Stimulated activated CD4-positive, alpha-beta T cell treated with anti-CD3 and anti-CD28 coated beads, TNF-alpha, amount 100 ng/mL, for 48 hours (primary cell): ENCODE data around the gene XAB2.

Experiments used
- DNase-seq, 3 donors: peaks; one replicate each; pipeline ENCODE4 v3.0.0-alpha.2; 2020; ENCODE audit warnings: low read depth in 3 of 3

The XAB2 gene

GRCh38 chr19:7629347-7630054 lies at the start of gene XAB2, which contains the start of gene PET100:
Gene XAB2 (minus strand): TSS chr19:7629545. CDS start chr19:7629527, 18 bp downstream.
Gene PET100 (plus strand): TSS chr19:7629793. CDS start chr19:7629834, 41 bp downstream.
- DNase-seq: peak; percentile 87 to 93 (median 87)

- DNase-seq: no peak
These were observed 48.4 kb upstream of the XAB2 start for GRCh38 chr19:7677669-7678311.

DNA sequence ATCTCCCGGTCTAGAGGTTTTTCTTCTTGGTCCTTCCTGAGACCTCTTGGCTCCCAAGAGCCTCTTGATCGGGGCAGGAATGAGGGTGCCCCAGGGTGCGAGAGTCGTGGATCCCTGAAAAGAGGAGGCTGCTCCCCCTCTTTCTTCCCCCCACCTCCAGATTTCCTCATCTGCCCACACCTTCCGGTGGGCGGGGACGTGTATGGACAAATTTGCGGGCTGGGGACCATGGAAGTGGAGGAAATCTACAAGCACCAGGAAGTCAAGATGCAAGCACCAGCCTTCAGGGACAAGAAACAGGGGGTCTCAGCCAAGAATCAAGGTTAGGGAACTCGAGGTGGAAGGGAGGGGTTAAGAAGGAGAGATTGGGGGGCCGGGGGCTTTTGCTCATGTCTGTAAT lies 47.5 kb upstream of the XAB2 start, which contains the start of gene MCEMP1:
TSS of gene MCEMP1 (plus strand) at position 237 of the 400 bp plus-strand sequence. CDS start at position 268, 31 bp downstream.
- no peak for DNase-seq

DNA sequence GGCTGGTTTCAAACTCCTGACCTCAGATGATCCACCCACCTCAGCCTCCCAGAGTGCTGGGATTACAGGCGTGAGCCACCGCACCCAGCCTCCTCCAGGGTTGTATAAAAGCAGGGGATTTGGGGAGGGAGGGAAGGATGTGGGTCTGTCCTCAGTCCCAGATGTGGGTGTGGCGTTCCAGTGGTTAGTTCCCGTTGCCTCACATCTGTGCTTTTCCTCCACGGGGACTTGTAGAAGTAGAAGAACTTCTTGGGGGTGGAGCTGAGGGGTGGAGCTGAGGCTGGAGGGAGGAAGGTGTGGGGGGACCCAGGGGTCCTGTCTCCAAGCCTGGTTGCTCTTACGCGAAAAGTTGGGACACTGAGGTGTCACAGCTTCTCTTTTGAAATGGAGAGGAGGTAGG lies 47.0 kb upstream of the XAB2 start:
- DNase-seq: no peak

DNA sequence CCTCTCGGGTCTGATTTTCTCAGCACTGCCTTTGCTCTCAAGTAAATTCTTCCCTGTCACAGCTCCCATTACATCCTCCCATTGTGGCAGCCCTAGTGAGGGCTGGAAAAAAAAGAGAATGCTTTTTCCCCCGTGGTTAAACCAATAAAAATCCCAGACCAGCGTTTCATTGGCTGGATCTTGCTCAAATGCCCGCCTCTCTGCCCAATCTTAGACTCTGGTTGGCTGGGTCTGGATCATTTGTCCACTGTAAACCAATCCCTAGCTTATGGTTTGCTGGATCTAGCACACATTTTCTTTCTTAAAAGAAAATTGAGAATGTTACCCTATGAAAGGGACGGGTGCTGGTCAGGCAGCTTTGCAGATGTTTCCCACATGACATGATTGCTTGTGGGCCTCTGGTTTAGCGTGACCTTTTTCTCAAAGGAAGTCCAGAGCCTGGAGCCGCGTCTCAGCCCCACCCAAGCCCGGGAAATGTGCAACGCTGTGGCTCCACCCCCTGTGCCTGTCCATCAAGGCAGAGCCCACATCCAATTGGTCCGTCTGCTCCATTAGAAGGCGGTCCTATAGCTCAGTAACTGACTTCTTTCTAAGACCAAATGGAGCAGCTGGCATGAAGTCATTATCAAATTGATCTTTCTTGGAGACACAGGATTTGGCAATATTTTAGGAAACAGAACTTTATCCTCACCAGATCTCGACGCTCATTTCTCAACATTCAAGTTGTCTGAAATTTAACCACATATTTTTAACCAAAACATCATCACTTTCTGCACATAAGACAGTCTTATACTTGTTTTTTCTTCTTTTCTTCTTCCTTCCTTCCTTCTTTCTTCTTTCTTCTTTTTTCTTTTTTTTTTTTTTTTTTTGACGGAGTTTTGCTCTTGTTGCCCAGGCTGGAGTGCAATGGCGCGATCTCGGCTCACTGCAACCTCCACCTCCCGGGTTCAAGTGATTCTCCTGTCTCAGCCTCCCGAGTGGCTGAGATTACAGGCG lies 45.0 kb upstream of the XAB2 start:
- DNase-seq: no peak

DNA sequence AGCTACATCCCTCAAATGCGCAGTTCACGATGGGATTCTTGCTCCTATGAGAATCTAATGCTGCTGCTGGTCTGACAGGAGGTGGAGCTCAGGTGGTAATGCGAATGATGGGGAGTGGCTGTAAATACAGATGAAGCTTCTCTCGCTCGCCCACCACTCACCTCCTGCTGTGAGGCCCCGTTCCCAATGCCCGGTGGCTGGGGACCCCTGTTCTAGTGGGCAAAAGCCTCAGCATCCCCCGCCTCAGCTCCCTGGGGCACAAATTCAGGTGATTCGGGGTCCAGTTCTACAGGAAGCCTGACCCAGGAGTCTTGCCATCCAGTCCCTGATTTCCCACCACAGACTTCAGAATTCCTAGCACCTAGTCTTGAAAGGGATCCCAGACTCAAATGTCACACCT lies 43.2 kb upstream of the XAB2 start:
- DNase-seq: no peak

GRCh38 chr19:7670790-7671189 lies 41.4 kb upstream of the XAB2 start:
- DNase-seq: no peak

- DNase-seq: no peak
These were observed 40.9 kb upstream of the XAB2 start for GRCh38 chr19:7670150-7670783.

DNA sequence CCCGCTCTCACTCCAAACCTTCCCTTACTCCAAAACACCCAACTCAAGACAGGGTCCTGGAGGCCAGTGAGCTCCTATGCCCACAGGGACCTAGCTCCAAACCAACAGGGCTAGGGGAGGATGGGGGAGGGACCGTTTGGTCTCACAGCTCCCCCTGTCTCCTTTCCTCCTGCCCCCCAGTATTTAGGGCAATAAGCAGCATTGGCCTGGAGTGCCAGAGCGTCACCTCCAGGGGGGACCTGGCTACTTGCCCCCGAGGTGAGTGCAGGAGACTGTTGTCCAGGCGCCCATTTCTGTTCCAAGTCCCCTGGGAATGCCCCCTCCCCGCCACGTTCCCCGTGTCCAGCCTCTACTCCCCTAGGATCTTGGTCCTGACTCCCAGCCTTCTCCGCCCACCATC lies 40.3 kb upstream of the XAB2 start:
- DNase-seq: no peak

DNA sequence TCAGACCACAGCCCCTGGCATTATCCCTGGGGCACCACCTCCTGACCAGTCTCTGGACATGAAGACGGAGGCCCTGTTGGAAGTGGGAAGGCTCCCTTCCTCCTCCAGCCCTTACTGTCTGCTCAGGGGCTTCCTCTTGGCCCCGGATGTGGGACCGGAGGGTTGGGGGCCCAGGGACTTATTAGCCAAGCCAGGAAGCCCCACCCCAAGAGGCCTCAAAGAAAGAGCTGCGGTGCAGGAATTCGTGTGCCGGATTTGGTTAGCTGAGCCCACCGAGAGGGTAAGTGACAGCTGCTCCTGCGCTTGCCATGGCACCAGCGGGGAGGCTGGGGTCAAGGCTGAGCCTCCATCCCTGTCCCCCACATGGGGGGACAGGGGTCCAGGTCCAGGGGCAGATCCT lies 39.5 kb upstream of the XAB2 start, which contains the start of gene RETN:
TSS of gene RETN (plus strand) at position 208 of the 400 bp plus-strand sequence. CDS start 278 bp downstream, outside the sequence.
- DNase-seq: no peak

GRCh38 chr19:7665076-7665475 lies 35.7 kb upstream of the XAB2 start:
- no peak for DNase-seq

DNA sequence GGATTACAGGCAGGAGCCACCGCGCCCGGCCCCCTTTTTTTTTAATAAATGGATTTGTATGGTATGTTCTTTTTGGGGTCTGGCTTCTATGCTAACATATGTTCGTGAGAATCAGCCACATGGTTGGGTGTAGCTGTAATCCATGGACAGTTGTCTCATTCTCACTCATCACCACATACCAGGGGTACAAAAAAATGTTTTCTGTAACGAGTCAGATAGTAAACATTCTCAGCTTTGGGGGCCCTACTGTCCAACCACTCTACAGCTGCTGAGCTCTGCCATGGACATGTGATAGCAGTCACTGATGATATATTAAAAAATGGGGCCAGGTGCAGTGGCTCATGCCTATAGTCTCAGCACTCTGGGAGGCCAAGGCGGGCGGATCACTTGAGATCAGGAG lies 34.4 kb upstream of the XAB2 start:
- DNase-seq: no peak

DNA sequence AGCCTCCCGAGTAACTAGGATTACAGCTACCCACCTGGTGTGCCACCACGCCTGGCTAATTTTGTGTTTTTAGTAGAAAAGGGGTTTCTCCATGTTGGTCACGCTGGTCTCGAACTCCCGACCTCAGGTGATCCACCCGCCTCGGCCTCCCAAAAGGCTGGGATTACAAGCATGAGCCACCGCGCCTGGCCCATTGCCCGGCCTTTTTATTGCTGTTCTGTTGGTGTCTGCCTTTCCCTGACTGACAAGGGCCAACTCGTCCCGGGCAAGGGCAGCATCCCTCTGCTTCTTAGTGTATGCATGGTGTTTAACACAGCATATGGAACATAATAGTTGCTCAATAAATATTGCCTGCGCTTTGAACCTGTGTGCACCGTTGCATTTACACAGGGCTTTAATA lies 33.3 kb upstream of the XAB2 start:
- no peak for DNase-seq

DNA sequence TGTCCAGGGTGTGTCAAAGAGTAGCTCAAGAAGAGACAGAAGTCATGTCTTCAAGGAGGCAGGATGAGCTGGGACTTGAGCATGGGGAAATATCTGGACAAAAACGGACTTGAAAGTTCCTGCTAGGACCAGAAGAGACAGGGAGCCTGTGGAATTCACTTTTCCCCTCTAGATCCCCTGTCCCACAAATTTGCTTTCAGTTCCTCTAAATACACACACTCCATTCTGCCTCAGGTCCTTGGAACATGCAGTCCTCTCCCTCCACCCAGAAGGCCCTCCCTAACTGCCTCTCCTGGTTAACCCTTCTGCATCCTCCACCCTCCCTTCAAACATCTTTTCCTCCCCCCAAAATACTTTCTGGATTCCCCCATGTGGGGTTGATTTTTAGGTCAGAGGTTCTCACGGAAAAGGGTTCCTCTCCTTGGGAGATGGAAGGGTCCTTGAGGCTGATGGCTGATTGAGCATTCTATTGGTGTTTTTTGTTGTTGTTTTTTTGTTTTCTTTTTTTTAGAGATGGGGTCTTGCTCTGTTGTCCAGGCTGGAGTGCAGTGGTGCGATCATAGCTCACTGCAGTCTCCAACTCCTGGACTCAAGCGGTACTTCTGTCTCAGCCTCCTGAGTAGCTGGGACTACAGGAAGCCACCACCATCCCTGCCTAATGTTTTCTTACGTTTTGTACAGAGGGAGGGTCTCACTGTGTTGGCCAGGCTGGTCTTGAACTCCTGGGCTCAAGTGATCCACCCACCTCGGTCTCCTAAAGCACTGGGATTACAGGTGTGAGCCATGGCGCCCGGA lies 32.6 kb upstream of the XAB2 start:
- no peak for DNase-seq

DNA sequence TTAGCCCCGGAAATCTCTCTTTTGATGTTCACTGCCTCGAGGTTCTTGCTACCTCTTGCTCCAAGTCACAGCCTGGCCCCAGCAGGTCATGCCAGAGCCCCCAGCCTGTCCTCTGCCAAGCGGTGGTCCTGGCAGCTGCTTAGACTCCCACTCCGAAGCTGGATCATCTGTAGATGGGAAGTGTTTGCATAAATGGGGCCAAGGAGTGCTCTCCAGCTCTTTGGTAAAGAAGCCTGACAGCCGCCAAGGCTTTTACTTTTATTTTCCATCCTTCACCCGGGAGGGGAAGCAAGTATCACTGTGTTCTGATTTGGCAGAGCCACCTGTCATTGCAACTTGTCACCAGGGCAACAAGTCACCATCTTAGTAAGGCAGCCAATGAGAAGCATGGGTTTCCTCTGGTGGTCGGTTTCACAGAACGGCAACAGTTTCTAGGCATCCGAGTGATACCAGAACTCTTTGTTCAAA lies 28.9 kb upstream of the XAB2 start:
- DNase-seq: no peak

DNA sequence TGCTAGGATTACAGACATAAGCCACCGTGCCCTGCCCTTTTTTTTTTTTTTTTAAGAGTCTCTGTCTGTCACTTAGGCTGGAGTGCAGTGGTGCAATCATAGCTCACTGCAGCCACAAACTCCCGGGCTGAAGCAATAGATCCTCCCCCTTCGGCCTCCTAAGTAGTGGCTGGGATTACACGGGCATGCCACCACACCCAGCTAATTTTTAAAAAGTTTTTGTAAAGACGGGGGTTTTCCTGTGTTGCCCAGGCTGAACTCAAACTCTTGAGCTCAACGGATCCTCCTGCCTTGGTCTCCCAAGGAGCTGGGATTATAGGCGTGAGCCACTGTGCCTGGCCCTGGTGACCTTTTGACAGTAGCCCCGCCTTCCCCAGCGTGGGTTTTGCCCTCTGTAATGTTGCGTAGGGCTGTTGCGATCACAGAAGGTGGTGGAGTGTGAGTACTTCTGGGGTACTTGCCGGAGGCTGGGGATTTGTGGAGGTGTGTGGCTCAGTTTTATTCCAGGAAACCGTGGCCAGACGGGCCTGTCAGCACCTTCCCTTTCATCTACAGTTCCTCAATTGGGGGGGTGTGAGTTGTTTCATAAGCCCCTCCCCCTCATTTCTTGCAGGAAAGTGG lies 27.9 kb upstream of the XAB2 start:
- DNase-seq: no peak

DNA sequence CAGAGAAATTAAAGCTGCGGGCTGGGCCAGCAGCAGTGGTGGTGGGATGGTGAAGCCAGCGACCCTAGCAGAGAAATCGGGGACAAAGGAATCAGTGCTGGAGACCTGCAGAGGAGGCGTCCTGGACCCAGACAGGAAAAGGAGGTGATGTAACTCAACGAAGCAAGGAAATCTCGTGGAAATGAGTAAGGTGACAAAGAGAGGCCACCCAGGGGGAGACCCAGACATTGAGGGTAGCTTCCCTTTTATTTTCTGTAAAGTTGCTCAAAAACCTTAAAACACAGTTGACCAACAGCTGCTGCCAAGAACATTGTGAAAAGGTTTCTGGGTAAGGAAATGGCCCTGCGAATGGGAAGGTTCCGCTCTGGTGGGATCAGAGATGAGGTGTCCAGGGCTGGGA lies 26.2 kb upstream of the XAB2 start:
- DNase-seq: no peak

DNA sequence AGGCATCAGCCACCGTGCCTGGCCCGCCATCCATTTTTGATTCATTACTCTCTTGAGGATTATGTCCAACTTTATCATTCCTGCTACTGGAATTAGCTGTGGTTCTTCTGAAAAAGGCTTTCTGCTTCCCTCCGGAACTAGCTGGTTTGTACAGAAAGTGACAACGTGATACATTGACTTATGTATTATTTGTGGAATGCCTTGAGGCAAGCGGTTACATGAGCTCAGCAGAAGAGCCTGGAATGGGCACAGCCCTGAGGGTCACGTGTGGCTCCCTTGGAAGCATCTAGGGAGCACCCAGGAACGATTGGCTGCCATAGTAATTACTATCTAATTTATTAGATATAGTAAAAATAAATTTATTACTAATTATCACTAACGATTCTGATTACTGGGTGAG lies 25.1 kb upstream of the XAB2 start:
- no peak for DNase-seq

DNA sequence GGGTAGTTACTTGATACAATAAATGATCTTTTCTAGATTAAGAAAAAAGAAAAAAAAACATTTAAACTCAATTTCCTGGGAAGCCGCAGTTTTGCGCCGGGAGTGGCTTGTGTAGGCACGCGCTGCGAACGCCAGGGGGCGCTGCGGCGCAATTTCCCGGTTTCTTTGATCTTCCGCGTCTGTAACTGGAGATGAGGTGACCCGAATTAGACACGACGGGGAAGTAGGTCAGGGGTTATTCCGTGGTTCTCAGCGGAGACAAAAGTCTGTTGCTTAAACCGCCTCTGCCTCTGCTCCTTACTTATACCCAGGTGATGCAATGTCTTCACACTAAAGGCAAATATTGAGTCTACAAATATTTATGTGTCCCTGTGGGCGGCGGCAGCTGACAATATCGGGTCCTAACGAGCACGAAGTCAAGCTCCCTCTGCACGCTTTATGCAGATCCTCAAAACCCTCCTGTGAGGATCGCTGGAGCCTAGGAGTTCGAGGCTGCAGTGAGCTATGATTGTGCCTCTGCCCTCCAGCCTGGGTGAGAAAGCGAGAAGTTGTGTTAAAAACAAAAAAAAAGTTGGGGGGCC lies 22.8 kb upstream of the XAB2 start:
- peak; percentile 71 to 83 (median 72) for DNase-seq

DNA sequence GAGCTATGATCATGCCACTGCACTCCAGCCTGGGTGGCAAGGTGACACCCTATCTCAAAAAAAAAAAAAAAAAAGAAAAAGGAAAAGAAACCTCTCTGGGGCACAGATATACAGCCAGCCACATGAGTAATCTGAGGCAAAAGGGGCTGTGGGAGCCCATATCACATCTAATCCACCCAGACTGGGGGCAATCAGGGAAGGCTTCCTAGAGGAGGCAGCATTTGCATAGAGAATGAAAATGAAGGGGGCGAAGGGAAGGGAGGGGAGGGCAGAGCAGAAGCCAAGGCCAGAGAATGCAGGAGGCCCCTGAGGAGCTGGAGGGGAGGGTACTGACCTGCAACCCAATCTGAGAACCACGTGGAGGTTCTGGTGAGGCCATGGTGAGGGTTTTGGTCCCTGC lies 20.8 kb upstream of the XAB2 start:
- DNase-seq: no peak
